Activated T-helper 1 cell treated with Interleukin-2 at 50 U/mL for 16 hours (primary cell): ENCODE measurements around the gene SEPSECS.

ENCODE experiments used
- DNase-seq: peaks from one replicate; pipeline ENCODE4 v3.0.0-alpha.2; 2020; ENCODE audit warnings: low read depth

SEPSECS gene

DNA sequence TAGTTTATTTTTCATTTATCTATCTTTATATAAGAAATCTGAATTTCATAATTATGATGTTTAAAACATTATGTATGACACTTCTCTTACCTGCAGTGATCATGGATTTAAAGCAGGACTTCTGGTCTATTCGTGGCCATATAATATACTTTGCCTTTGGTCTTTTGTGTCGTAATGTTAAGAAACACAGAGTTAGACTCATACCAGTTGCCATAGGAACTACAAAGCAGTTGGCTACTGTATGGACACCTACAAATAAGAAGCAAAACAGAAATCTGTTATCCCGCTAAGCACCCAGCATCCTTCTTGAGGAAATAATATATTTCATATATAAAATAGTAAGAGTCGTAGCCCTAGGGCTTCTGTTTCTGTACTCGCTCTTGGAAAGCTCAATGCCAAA lies 4.3 kb downstream of the SEPSECS start:
- DNase-seq: no peak

DNA sequence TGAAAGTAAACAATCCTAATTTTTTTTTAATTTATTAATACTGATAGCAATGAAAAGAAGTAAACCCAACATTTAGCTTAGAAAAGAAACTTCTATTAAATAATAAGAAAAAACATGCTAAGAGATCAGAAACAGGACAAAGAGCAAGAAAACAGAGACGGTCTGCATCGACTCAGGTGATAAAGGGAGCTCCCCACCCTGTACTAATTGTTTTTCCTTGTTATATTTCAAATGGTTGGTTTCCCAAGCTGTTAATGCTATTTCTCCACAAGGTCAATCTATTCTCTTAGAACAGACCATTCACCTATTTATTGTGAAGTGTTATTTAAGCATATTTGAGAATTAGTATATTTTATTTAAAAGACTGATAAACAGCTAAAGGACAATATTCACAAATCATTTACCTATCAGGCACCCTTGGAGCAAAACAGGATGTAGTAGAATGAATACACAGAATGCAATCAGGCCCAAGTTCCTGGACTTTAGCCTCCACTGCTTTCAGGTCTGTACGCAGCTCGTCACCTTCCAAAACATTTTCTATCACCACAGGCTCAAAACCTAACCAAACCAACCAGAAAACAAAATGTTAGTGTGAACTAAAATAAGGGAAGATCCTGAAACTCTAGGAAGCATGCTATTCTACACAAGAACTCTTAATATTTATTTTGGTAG lies 5.5 kb downstream of the SEPSECS start:
- DNase-seq: no peak

DNA sequence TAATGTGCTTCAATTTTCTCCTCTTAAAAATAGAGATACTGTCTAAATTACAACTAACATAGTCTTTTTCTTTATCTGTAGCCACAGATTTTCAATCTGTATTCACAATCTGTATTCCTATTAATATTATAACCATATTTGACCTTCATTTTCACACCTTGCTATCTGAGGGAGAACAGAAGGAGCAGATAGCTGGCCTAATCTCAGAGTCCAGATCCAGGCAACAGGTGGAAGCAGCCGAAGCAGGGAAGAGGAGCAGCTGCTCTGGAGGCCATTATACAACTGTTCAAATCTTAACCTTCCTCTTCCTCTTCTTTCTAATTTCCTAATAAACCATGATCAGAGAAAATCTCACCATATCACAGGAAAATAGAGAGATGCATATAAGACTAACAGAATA lies 14.2 kb downstream of the SEPSECS start:
- DNase-seq: no peak

DNA sequence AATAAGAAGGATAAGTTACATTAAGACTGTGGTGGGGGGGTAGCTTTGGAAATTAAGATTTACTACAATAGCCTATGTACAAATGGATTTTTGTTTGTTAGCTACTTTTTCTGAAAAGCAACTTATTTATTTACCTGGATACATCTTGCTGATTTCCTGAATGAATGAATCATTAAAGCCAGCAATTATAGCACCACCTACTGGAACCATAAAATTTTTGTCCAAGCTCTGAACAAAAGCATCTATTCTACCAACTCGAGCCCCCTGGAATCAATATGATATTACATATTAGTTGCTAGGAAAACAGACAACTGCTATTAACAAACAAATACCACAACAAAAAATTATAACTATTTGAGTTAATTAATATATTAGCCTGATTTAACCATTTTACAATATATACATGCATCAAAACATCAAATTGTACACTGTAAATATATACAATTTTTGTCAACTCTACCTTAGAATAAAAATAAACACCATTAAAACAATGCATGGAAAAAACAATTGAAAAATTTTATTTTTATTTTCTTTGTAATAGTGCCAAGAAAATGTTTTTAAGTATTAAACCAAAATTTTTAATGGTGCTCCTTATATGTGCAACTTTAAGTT lies 15.3 kb downstream of the SEPSECS start:
- DNase-seq: no peak

DNA sequence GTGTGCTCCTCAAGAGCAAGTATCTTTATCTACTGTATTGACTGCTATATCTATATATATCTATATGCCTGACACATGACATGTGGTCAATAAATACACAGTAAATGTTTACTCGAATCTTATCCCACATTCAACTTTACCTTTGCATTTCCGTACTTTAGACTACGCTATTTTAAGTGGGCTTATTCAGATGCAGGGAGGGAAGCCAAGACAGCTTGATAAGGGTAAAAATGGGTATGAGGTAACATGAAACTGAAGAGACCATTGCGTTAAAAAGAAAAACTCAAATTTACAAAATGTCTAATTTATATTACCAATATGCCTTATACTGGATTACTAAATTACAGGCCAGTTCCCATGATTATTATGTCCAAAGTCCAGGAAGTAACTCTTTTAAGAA lies 17.8 kb downstream of the SEPSECS start:
- DNase-seq: no peak

DNA sequence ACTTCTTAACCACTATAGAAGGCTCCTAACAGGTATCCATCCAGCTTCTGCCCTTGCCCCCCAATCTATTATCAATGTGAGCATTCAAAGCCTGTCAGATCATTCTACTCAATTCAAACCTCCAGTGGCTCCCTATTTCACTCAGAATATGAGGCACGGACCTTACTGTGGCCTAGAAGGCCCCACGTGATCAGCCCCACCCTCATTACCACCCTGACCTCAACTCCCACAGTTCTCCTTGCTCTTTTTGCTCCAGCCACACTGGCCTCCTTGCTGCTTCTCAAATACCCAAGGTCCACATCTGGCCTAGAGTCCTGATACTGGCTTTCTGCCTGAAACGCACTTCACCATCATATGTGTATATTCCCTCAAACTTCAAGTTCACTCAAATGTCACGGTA lies 18.7 kb downstream of the SEPSECS start:
- DNase-seq: no peak

DNA sequence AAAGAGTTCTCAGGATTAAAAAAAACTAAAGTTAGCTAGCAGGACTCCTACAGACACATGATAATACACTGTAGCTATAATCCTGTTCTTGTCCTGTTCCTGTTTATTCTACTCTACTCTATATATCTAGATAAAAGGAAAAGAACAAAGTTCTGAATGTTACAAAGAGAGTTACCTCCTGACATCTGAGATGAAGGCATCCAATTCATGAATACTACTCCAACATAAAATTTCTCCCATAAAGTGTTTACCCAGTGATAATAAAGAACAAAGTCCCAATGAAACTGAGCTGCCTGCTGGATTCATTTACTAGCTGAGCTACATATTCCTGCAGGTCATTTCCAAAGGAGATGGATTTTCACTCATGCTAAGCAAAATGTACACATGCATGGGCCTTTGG lies 27.1 kb downstream of the SEPSECS start:
- no peak for DNase-seq

DNA sequence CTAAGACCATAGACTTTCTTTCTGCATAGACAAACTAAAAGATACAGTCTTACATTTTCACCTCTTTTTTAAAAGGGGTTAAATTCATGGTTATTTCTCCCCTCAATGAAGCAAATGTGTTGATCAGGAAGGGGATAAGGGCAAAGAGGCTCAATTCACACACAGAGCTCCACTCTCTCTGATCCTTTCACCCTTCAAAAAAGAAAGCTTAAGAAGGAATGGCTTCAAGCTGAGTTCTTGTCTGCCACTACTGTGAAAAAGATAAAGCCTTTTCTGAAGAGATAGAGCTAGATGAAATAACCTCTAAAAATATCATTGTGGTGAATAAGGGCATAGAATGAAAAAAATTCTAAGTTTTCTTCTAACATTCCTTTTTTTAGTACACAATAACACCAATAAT lies 28.3 kb downstream of the SEPSECS start:
- no peak for DNase-seq

DNA sequence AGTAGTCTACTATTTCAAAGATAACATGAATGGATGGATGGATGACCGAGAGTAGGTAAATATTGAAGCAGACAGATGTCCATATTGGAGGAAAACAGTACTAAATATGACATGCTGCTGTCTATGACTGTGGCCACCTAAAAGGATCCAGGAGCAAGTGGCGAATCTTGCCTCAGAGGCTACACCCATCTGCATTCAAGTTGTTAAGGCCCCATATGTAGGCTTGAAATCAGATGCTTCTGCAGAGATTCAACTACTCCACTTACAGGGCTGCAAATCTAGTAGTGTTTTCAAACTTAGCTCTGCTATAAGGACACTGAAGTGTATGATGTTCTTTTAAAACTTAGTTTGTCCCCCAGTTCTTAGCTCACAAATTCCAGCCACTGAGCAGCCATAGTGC lies 28.9 kb downstream of the SEPSECS start:
- DNase-seq: no peak

DNA sequence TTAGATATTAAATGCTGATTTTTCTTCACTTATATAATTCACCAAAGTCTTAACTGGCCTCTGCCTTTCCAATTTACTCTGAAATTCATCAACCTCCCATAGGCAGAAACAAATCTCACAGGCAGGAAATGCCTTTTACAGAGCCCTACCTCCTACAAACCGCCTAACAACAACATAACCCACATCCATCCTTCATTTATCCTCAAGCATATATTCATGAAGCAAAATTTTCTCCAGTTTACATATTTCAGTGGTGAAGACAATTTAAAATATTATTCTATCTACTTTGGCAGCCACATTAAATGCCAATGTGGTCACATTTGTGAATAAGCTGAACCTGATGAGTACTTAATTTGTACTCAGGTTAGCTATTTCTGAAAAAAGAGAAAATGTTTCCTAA lies 30.3 kb downstream of the SEPSECS start:
- no peak for DNase-seq

DNA sequence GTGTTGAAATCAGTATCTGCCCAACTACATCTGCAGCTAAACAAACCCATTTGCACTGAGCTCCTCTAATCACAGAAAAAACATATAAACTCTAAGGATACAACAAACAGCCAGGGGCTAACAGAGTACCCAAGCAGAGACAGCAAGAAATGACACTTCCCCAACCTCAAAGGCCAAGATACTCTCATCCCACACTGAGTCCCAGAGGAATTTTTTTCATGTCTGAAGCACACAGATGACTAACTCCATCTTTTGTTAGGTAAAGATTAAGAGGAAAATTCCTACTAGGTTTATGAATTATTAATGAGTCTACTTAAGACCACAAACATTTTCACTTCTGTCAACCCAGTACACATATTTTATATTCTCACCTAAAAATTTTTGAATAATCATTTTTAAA lies 31.6 kb downstream of the SEPSECS start:
- DNase-seq: no peak

DNA sequence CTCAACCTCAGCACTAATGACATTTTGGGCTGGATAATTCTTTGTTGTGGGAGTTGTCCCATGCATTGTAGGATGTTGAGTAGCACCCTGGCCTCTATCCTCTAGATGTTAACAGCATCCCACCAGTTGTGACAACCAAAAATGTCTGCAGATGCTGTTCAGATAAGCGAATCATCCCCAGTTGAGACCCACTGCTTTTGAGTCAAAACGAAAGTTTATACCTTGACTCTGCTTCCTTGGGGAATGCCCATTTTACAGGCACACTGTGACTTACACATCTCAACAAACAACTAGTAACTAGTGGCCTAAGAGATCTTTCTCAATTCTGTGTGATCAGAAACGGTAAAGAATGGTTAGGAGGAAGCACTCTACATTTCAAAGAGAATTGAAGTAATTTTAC lies 37.0 kb downstream of the SEPSECS start:
- DNase-seq: no peak

DNA sequence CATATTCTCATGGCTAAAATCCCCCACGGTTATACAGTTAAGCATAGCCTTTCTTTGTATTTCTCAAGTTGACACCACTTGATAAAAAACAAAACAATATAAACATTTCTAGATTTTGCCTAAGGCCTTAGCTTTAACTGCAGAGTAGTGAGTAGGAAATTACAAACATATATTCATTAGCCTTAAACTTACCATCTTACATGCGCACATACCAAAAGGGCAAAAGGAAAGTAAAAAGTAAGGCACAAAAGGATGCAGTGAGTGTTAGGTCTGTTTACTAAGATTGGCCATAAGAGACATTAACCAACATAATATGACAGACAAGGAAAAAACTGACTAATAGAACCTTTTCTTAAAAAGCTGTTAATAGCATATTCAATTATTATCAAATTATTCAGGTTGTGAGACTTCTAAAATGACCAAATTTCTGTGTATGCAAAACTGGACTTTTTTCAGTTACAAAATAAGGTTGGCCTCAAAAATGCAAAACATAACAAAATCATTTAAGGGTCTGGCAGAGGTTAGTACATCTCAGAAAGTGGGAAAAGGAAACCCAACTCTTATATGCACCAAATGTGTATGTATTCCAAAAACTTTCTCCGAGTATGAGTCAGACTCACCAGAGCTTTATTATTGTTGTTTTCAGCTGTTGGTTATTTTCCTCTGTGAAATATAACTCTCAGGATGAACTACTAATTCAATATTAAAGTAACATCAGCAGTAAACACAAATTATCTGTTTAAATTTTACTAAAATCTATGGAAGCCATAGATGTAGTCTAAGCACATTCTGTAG lies 39.9 kb downstream of the SEPSECS start:
- DNase-seq: no peak

DNA sequence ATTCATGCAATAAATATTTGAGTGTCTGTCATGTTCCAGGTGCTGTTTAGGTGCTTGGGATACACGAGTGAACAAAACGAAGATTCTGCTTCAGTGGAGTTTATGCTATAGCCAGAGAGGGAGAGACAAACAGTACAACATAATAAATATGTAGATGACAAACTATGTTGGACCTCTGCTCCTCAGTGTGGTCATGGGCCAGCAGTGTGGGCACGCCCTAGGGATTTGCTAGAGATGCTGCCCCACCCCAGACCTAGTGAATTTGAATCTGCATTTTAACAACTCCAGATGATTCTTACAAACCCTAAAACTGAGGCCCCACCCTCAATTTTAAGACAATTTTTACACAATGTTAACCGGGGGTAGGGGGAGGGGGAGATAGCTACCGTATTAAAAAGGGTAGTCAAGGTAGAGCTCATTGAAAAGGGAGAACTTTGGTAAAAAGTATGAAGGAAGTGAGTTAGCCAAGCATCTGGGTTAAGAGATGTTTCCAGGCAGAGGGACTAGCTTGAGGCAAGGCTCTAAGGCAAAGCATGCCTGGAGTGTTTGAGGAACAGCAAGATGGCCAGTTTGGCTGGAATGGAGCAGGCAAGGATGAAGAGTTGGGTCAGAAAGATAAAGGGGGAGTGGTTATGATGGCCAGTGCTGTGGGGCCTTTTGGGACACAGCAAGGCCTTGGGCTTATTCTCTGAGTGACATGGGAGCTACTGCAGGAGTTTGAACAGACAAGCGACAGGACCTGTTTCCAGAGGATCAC lies 42.4 kb downstream of the SEPSECS start:
- no peak for DNase-seq

DNA sequence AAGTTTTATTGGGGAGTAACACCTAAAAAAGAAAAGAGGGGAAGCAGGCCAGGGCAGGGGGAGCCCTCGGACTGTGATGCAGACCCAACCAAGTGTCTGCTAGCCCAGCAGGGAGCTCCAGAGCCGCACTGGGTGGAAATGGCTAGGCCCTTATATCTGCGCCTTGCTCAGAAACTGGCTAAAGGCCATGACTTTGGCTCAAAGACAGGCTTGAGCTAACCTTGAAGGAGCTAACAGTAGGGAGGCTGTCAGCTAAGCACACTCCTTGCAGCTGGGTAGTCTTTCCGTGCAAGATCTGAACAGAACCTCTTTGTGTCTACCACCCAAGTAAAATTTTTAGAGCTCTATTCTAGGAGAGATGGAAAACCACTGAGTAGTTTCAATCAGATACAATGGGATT lies 43.0 kb downstream of the SEPSECS start:
- no peak for DNase-seq

DNA sequence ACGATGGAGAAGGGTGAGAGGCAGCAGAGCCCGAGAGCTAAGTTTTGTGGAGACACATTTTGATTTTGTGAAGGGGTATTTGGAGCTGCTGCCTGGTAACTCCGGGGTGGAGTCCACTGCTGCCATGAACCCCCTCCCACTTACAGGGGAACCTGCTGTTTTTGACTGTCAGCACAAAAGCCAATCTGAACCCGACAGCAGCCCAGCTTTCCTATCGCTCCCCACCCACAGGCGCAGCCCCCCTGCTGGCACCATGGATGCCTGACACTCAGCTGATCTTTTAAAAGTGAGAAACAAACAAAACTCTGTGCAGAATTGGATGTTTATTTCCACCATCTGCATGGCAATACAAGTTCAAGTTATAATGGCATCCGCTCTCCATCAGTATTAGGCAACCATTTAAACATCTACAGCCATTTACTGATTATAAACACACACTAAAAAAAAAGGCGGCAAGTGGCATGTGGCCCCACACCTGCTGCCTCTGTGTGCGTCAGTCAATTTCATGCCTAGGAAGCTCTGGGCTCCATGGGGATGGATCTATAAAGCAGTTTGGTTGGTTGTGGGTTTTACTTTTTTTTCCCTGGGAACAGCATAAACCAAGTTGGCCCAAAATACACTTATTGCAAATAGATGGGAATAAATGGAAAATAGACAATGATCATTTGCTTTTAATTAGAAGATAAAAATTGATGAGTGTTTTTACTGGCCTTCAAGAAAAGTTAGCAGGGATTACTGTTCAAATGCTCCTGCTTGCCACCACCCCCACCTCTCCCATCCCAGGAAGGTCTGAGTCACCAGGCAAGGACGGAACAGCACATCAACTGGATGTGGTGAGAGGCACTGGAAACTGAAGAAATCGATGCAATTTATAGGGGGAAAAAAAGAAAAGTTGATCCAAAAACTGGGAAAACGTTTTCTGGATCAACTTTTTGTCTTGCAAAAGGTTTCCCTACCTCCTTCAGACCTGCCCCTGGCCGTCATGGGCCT lies 46.0 kb downstream of the SEPSECS start:
- no peak for DNase-seq

DNA sequence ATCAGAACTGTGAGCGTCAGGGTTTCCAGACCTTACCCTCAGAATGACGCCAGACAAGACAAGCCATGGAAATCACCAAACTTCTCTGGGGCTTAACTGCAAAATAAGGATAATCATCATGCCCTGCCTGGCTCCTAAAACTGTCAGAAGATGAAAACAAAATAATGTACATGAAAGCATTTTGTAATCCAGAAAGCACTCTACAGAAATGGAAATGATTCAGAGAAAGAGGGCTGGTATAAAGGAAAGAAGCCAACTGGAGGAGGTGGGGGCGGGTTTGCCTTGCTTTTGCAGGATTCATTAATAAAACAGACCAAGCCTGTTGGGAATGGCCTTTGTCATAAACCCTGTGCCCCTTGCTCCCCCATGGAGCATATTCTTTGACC lies 47.3 kb downstream of the SEPSECS start:
- no peak for DNase-seq

DNA sequence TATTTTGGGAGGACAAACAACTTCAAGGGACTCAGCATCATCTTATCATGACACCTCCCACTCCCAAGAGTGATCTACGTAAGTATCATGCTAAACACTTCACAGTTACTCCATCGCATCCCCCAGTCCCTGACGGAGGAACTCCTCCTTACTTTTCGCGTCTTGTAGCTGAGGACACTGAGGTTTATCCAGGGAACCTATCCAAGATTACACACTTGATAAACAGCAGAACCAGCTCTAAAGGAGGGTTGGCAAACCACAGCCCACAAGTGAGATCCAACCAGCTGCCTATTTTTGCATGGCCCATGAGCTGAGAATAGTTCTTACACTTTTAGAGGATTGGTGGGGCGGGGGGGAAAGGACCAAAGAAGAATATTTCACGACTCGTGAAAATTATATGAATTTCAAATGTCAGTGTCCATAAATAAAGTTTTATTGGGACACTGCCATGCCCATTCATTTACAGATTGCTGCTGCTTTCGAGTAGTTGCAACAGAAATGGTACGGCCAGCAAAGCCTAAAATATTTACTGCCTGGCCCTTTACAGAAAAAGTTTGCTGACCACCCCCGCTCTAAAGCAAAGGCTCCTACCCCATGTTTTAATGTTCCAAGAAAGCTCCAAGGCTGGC lies 47.8 kb downstream of the SEPSECS start:
- no peak for DNase-seq

DNA sequence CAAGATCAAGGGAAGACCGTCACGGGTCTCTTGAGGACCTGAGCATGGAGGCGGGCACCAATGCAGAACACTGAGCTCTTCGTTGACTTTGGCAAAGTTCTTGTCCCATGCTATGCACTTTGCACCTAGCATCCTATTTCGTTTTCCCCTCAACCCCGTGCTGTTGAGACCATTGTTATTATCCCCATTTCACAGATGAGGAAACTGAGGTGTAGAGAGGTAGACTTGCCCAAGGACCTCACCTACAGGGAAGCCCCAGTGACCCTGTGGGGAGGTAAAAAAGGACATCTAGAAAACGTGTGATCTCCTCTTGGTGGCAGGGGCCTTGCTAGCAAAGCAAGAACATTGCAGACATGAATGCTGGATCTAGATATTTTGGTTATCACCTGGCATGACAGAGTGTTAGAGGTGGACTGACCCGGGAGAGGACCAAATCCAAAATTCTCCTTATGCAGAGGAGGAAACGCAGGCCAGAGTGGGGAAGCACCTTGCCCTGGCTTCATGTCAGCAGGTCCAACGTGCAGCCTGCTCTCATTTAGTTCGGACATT lies 48.5 kb downstream of the SEPSECS start:
- no peak for DNase-seq

DNA sequence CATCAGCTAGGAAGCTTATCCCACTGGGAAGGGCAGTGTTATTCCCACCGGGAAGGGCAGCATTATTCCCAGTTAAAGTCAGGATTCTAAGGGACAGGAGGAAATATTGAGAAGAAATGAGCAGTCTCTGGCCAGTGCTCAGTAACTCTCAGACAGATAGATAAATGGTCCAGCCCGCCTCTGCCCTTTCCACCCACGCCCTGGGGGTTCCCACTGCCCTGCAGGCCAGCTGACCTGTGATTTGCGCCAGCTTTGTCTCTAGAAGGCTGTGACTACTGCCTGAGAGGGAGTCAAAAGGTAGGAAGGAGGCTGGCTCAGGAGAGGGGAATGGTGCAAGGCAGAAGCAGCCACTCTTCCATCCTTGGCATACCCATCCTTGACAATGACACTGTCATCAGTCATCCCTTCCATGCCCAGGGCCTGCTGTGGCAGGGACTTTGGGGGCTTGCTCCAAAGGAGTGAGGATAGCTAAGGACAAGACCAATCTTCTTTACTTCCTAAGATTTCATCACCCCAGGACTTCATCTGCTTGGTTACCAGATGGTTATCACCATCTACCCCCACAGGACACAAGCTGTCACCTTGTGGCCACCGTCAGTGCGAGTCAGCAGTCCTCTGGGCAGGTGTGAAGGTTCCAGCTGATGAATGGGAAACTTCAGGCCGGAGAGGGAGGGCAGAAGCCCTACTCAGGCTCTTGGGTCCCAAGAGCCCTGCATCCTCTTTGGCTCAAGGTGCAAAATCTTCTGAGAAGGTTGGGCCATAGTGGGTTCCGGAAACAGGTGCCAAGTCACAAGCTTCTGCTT lies 49.5 kb downstream of the SEPSECS start:
- DNase-seq: no peak
